ENCODE results near the gene CCL7.

The CCL7 gene

DNA sequence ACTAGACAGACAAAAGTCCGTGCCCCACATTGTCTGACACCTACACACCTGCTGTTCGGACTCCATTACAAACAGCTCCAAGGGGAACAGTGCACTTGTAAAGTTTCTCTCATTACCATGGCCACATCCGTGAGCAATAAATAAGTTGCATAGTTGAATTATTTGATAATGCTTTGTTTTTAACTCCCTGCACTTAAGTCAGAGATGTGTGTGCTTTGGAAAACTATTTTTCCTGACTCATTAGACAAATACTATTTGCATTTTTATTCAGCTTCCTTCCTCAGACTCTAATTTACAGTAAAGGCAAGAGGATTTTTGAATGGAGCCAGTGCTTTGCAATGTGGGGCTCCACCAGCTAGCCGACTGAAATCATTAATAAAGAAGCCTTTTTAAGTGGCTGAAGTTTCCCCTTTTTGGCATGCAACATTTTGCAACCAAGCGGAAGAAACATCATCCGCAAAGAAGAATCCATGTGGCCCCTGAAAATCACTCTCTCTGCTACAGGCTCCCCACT is 21.5 kb upstream of the CCL7 start:
- no peak overlapping the region for H3K27ac ChIP-seq (ENCODE audit: low read depth, low read length)
- H3K27me3 ChIP-seq (ENCODE audit: insufficient read depth, low read length), result no peaks in the 10 kb centered on the region
- no peaks in the 10 kb centered on the region for H3K9me3 ChIP-seq (ENCODE audit: insufficient read depth, low read depth, low read length)
- H3K4me1 ChIP-seq (ENCODE audit: insufficient read depth, low read length), result peaks cover 21% of the 10 kb centered on the region
- 91% methylated on average over 6 of the region's 6 CpGs for WGBS
- H3K9ac ChIP-seq (ENCODE audit: low read depth, low read length), result no peak overlapping the region
- no peaks in the 10 kb centered on the region for H3K36me3 ChIP-seq (ENCODE audit: insufficient read depth, low read length)
- no peak overlapping the region for H3K4me3 ChIP-seq (ENCODE audit: low read length)

DNA sequence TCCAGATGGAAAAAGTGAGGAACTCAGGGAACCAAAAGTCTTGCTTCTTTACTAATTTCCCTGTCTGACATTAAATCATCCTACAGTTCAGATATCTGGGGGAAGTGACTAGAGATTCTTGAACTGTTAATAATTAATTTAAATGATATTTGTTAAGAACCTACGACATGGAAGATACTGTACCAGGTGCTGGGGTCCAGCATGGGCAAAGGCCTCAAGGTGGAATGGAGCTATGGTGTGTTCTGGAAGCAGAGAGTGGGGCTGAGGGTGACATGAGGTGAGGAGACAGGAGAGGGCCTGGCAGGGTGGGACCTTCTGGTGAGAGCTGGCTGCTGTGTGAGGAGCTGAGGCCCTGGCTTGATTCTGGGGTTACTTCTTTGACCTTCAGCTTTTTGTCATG is 21.0 kb upstream of the CCL7 start:
- Histone ChIP-seq H3K4me1 (ENCODE audit: insufficient read depth, low read length) (peaks cover 25% of the 10 kb centered on the region), H3K27me3 (ENCODE audit: insufficient read depth, low read length) (no peaks in the 10 kb centered on the region)

DNA sequence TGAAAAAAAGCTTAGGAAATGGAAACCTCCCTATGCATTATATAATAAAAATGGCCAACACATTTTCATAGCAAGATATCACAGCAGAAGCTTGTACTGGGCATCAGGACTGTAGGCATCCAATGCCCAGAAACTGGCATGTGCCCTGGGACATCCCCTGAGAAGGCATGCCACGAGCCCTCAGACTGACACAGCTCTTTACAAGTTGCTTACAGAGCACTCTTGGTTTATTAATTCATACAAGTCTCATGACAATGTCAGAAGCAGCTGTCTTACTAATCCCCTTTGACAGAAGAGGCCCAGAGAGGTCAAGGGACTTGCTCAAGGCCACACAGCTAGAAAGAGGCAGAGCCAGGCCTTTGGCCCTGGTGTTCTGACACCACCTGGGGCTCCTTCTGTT is 20.5 kb upstream of the CCL7 start:
- Histone ChIP-seq H3K27ac (ENCODE audit: low read depth, low read length) (no peak overlapping the region), H3K4me3 (ENCODE audit: low read length) (no peak overlapping the region), H3K9me3 (ENCODE audit: insufficient read depth, low read depth, low read length) (no peaks in the 10 kb centered on the region), H3K27me3 (ENCODE audit: insufficient read depth, low read length) (no peaks in the 10 kb centered on the region), H3K9ac (ENCODE audit: low read depth, low read length) (no peak overlapping the region), H3K4me1 (ENCODE audit: insufficient read depth, low read length) (peaks cover 30% of the 10 kb centered on the region), H3K36me3 (ENCODE audit: insufficient read depth, low read length) (no peaks in the 10 kb centered on the region)
- 92% methylated on average over 1 of the region's 1 CpG for WGBS

More for the DNA sequence above, 21.0 kb upstream of the CCL7 start:
- Histone ChIP-seq H3K9ac (ENCODE audit: low read depth, low read length) (no peak overlapping the region), H3K36me3 (ENCODE audit: insufficient read depth, low read length) (no peaks in the 10 kb centered on the region), H3K27ac (ENCODE audit: low read depth, low read length) (no peak overlapping the region), H3K4me3 (ENCODE audit: low read length) (no peak overlapping the region), H3K9me3 (ENCODE audit: insufficient read depth, low read depth, low read length) (no peaks in the 10 kb centered on the region)
- 94% methylated on average over 1 of the region's 1 CpG for WGBS

DNA sequence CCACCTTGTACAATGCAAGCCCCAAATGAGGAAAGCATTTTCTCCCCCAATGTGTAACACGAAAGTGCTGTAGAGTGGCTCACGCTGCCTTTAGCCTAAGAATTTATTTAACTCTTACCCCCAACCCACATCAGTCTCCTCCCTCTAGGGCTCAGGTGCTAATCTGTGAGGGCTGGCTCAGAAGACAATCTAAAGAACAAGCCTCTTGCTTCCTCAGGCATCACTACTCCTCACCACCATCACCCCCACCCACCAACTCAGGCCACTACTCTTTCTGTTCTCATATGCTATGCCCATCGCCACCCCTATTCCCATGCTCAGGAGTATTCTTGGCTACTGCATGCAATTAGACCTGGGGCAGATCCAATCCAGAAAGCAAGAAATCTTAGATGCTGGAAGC is 18.8 kb upstream of the CCL7 start:
- WGBS, result 84% methylated on average over 3 of the region's 3 CpGs
- H3K36me3 ChIP-seq (ENCODE audit: insufficient read depth, low read length), result no peaks in the 10 kb centered on the region
- H3K9me3 ChIP-seq (ENCODE audit: insufficient read depth, low read depth, low read length), result no peaks in the 10 kb centered on the region
- no peak overlapping the region for H3K27ac ChIP-seq (ENCODE audit: low read depth, low read length)
- no peak overlapping the region for H3K4me3 ChIP-seq (ENCODE audit: low read length)
- H3K9ac ChIP-seq (ENCODE audit: low read depth, low read length), result no peak overlapping the region
- no peaks in the 10 kb centered on the region for H3K27me3 ChIP-seq (ENCODE audit: insufficient read depth, low read length)
- peaks cover 42% of the 10 kb centered on the region for H3K4me1 ChIP-seq (ENCODE audit: insufficient read depth, low read length)

DNA sequence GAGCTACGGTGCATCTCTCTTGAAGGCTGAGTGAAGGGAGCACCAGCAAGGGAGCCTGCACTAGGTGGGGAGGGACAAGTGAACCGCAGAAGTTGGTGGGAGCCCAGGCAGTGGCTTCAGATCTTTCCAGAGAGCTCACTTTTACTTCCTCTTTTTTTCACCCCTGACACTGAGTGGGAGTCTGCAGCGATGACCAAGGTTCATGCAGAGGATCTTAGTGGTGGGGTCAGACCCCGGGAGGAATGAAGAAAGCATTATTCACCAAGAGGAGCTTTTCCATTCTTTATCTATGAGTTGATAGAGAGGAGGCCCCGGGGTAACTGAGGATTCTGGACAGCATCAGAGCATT is 18.0 kb upstream of the CCL7 start:
- no peak overlapping the region for H3K9ac ChIP-seq (ENCODE audit: low read depth, low read length)
- H3K9me3 ChIP-seq (ENCODE audit: insufficient read depth, low read depth, low read length), result no peaks in the 10 kb centered on the region
- no peak overlapping the region for H3K4me3 ChIP-seq (ENCODE audit: low read length)
- no peaks in the 10 kb centered on the region for H3K27me3 ChIP-seq (ENCODE audit: insufficient read depth, low read length)
- H3K36me3 ChIP-seq (ENCODE audit: insufficient read depth, low read length), result no peaks in the 10 kb centered on the region
- 92% methylated on average over 5 of the region's 5 CpGs for WGBS
- peaks cover 43% of the 10 kb centered on the region for H3K4me1 ChIP-seq (ENCODE audit: insufficient read depth, low read length)
- no peak overlapping the region for H3K27ac ChIP-seq (ENCODE audit: low read depth, low read length)

DNA sequence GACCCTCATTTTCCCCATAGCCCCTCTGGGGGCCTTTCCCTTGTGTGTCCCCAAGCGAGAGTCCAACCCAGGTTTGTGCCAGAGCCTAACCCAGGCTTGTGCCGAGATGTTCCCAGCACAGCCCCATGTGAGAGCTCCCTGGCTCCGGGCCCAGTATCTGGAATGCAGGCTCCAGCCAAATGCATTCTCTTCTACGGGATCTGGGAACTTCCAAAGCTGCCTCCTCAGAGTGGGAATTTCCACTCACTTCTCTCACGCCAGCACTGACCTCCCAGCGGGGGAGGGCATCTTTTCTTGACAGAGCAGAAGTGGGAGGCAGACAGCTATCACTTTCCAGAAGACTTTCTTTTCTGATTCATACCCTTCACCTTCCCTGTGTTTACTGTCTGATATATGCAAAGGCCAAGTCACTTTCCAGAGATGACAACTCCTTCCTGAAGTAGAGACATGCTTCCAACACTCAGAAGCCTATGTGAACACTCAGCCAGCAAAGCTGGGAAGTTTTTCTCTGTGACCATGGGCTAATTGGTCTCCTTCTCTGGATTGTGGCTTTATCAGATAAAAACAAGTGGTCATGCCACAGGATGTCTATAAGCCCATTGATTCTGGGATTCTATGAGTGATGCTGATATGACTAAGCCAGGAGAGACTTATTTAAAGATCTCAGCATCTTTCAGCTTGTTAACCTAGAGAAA is 17.4 kb upstream of the CCL7 start:
- 72% methylated on average over 6 of the region's 6 CpGs for WGBS
- Histone ChIP-seq H3K27me3 (ENCODE audit: insufficient read depth, low read length) (no peaks in the 10 kb centered on the region), H3K36me3 (ENCODE audit: insufficient read depth, low read length) (no peaks in the 10 kb centered on the region), H3K4me1 (ENCODE audit: insufficient read depth, low read length) (peaks cover 43% of the 10 kb centered on the region), H3K9me3 (ENCODE audit: insufficient read depth, low read depth, low read length) (no peaks in the 10 kb centered on the region), H3K27ac (ENCODE audit: low read depth, low read length) (no peak overlapping the region), H3K9ac (ENCODE audit: low read depth, low read length) (no peak overlapping the region), H3K4me3 (ENCODE audit: low read length) (no peak overlapping the region)

DNA sequence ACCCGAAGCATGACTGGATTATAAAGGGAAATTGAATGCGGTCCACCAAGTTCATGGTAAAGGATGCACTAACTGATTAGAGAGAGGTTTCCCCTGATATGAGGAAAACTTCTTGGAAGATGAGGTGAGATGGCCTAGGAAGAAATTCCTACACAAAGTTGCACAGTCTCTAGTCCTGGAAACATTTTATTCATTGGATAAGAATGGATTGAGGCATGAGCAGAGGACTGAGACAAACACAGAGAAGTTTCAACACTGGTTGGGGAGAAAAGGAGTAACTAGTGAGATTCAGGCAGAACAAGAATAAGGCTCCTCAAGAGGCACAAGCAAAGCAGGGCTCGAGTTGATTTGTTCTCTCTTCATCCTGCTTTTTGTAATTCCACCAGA is 16.9 kb upstream of the CCL7 start:
- Histone ChIP-seq H3K27ac (ENCODE audit: low read depth, low read length) (no peak overlapping the region), H3K27me3 (ENCODE audit: insufficient read depth, low read length) (no peaks in the 10 kb centered on the region), H3K4me1 (ENCODE audit: insufficient read depth, low read length) (peaks cover 43% of the 10 kb centered on the region), H3K4me3 (ENCODE audit: low read length) (no peak overlapping the region), H3K9me3 (ENCODE audit: insufficient read depth, low read depth, low read length) (no peaks in the 10 kb centered on the region), H3K9ac (ENCODE audit: low read depth, low read length) (no peak overlapping the region), H3K36me3 (ENCODE audit: insufficient read depth, low read length) (no peaks in the 10 kb centered on the region)
- 95% methylated on average over 3 of the region's 3 CpGs for WGBS

DNA sequence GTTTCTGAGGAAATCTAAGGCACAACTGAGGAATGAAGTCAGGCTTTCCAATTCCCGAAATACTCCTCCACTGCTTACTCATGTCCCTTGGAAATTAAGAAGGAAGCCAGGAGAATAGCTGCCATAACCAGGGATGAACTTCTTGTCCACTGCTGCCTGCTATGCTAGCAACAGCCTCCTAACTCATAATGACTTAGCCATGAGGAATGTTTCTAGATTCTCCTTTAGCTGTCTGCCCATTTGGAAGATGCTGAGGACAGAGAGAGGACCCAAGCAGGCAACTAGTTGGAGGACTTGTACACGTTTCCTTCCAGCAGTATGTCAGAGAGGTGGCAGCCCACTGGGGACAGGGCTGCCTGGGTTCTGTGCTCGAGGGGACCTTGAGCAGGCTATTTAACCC is 15.9 kb upstream of the CCL7 start:
- Histone ChIP-seq H3K27ac (ENCODE audit: low read depth, low read length) (peak overlapping the region; percentile 88), H3K36me3 (ENCODE audit: insufficient read depth, low read length) (no peaks in the 10 kb centered on the region)
- WGBS, result 59% methylated on average over 3 of the region's 3 CpGs

DNA sequence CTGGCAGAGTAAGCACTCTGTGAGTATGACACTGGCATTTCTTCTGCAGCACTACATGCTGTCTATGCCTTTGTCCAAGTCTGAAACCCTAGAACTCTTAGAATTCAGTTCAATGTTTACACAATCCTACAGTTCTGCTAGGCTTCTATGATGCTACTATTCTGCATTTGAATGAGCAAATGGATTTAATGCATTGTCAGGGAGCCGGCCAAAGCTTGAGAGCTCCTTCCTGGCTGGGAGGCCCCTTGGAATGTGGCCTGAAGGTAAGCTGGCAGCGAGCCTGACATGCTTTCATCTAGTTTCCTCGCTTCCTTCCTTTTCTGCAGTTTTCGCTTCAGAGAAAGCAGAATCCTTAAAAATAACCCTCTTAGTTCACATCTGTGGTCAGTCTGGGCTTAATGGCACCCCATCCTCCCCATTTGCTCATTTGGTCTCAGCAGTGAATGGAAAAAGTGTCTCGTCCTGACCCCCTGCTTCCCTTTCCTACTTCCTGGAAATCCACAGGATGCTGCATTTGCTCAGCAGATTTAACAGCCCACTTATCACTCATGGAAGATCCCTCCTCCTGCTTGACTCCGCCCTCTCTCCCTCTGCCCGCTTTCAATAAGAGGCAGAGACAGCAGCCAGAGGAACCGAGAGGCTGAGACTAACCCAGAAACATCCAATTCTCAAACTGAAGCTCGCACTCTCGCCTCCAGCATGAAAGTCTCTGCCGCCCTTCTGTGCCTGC is 15.2 kb upstream of the CCL7 start, which contains the start of gene CCL2:
CCL2 (plus strand) TSS at position 635 of the 730 bp plus-strand sequence; CDS start at position 700, 65 bp downstream.
- H3K4me1 ChIP-seq (ENCODE audit: insufficient read depth, low read length), result peaks cover 41% of the 10 kb centered on the region
- peak within 1 kb of the TSS; percentile 68 for H3K9ac ChIP-seq (ENCODE audit: low read depth, low read length)
- WGBS, result 8% methylated on average over 11 of the region's 11 CpGs
- H3K27ac ChIP-seq (ENCODE audit: low read depth, low read length), result peak within 1 kb of the TSS; percentile 88
- H3K4me3 ChIP-seq (ENCODE audit: low read length), result peak within 1 kb of the TSS; percentile 52
- H3K27me3 ChIP-seq (ENCODE audit: insufficient read depth, low read length), result no peaks in the 10 kb centered on the region
- H3K36me3 ChIP-seq (ENCODE audit: insufficient read depth, low read length), result no peaks in the 10 kb centered on the region
- no peaks in the 10 kb centered on the region for H3K9me3 ChIP-seq (ENCODE audit: insufficient read depth, low read depth, low read length)

More for the DNA sequence above, 15.9 kb upstream of the CCL7 start:
- no peaks in the 10 kb centered on the region for H3K9me3 ChIP-seq (ENCODE audit: insufficient read depth, low read depth, low read length)
- peak overlapping the region; percentile 22; the same call in 1 of the 2 replicates for H3K9ac ChIP-seq (ENCODE audit: low read depth, low read length)
- peaks cover 43% of the 10 kb centered on the region for H3K4me1 ChIP-seq (ENCODE audit: insufficient read depth, low read length)
- no peak overlapping the region for H3K4me3 ChIP-seq (ENCODE audit: low read length)
- H3K27me3 ChIP-seq (ENCODE audit: insufficient read depth, low read length), result no peaks in the 10 kb centered on the region

DNA sequence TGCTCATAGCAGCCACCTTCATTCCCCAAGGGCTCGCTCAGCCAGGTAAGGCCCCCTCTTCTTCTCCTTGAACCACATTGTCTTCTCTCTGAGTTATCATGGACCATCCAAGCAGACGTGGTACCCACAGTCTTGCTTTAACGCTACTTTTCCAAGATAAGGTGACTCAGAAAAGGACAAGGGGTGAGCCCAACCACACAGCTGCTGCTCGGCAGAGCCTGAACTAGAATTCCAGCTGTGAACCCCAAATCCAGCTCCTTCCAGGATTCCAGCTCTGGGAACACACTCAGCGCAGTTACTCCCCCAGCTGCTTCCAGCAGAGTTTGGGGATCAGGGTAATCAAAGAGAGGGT is 14.7 kb upstream of the CCL7 start:
- H3K9ac ChIP-seq (ENCODE audit: low read depth, low read length), result peak overlapping the region; percentile 20; the same call in 1 of the 2 replicates
- WGBS, result 45% methylated on average over 5 of the region's 5 CpGs
- H3K4me1 ChIP-seq (ENCODE audit: insufficient read depth, low read length), result peaks cover 41% of the 10 kb centered on the region
- no peaks in the 10 kb centered on the region for H3K36me3 ChIP-seq (ENCODE audit: insufficient read depth, low read length)
- H3K27me3 ChIP-seq (ENCODE audit: insufficient read depth, low read length), result no peaks in the 10 kb centered on the region
- no peaks in the 10 kb centered on the region for H3K9me3 ChIP-seq (ENCODE audit: insufficient read depth, low read depth, low read length)
- peak overlapping the region; percentile 52 for H3K4me3 ChIP-seq (ENCODE audit: low read length)
- H3K27ac ChIP-seq (ENCODE audit: low read depth, low read length), result peak overlapping the region; percentile 88

DNA sequence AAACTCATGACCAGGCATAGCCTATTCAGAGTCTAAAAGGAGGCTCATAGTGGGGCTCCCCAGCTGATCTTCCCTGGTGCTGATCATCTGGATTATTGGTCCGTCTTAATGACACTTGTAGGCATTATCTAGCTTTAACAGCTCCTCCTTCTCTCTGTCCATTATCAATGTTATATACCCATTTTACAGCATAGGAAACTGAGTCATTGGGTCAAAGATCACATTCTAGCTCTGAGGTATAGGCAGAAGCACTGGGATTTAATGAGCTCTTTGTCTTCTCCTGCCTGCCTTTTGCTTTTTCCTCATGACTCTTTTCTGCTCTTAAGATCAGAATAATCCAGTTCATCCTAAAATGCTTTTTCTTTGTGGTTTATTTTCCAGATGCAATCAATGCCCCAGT is 14.2 kb upstream of the CCL7 start:
- Histone ChIP-seq H3K4me1 (ENCODE audit: insufficient read depth, low read length) (peaks cover 36% of the 10 kb centered on the region), H3K27me3 (ENCODE audit: insufficient read depth, low read length) (no peaks in the 10 kb centered on the region), H3K36me3 (ENCODE audit: insufficient read depth, low read length) (no peaks in the 10 kb centered on the region), H3K27ac (ENCODE audit: low read depth, low read length) (peak overlapping the region; percentile 88), H3K4me3 (ENCODE audit: low read length) (peak overlapping the region; percentile 52), H3K9ac (ENCODE audit: low read depth, low read length) (peak overlapping the region; percentile 20; the same call in 1 of the 2 replicates), H3K9me3 (ENCODE audit: insufficient read depth, low read depth, low read length) (no peaks in the 10 kb centered on the region)
- WGBS, result 94% methylated on average over 1 of the region's 1 CpG
